HPDE6-E6E7 (cell line): ENCODE measurements around the gene SLC28A1.
A peak's percentile ranks its signal among the peaks of the same experiment; 100 is the strongest.
"Not testable (repeated sequence)": the region's sequence is repeated elsewhere in the genome, so short reads cannot be mapped to it uniquely, and the experiment has no call there.

Experiments used
- DNase-seq: peaks from one replicate; pipeline ENCODE4 v3.0.0; 2011; ENCODE audit warnings: missing footprints; ENCODE audit errors: extremely low spot score

The SLC28A1 gene

GRCh38 chr15:84883916-84884781 is at the start of gene SLC28A1:
SLC28A1 (plus strand) TSS chr15:84884662; CDS start chr15:84887761, 3,099 bp downstream.
- DNase-seq: no peak

GRCh38 chr15:84834969-84835368 is 49.5 kb upstream of the SLC28A1 start:
- DNase-seq: no peak

GRCh38 chr15:84835661-84836337 is 48.7 kb upstream of the SLC28A1 start:
- no peak for DNase-seq

- DNase-seq: no peak
Observed at GRCh38 chr15:84836844-84837243, 47.6 kb upstream of the SLC28A1 start.

- DNase-seq: no peak
Observed at GRCh38 chr15:84839714-84840113, 44.7 kb upstream of the SLC28A1 start.

GRCh38 chr15:84840255-84840654 is 44.2 kb upstream of the SLC28A1 start:
- DNase-seq: no peak

GRCh38 chr15:84840741-84841429 is 43.6 kb upstream of the SLC28A1 start:
- DNase-seq: no peak

GRCh38 chr15:84842781-84843180 is 41.7 kb upstream of the SLC28A1 start:
- no peak for DNase-seq

GRCh38 chr15:84844964-84845363 is 39.5 kb upstream of the SLC28A1 start:
- DNase-seq: no peak

GRCh38 chr15:84845631-84846030 is 38.8 kb upstream of the SLC28A1 start:
- DNase-seq: not testable (repeated sequence)

GRCh38 chr15:84846269-84846668 is 38.2 kb upstream of the SLC28A1 start:
- no peak for DNase-seq

GRCh38 chr15:84847382-84847781 is 37.1 kb upstream of the SLC28A1 start:
- DNase-seq: no peak

GRCh38 chr15:84852212-84852611 is 32.2 kb upstream of the SLC28A1 start:
- no peak for DNase-seq

GRCh38 chr15:84855136-84855535 is 29.3 kb upstream of the SLC28A1 start:
- DNase-seq: no peak

GRCh38 chr15:84855765-84856164 is 28.7 kb upstream of the SLC28A1 start:
- DNase-seq: no peak

GRCh38 chr15:84856731-84857417 is 27.6 kb upstream of the SLC28A1 start:
- no peak for DNase-seq

GRCh38 chr15:84857418-84858004 is 27.0 kb upstream of the SLC28A1 start:
- no peak for DNase-seq

- no peak for DNase-seq
Observed at GRCh38 chr15:84858231-84858630, 26.2 kb upstream of the SLC28A1 start.

- peak; percentile 92 for DNase-seq
Observed at GRCh38 chr15:84859144-84859543, 25.3 kb upstream of the SLC28A1 start.

- DNase-seq: no peak
Observed at GRCh38 chr15:84859651-84860050, 24.8 kb upstream of the SLC28A1 start.

- DNase-seq: no peak
Observed at GRCh38 chr15:84861781-84862180, 22.7 kb upstream of the SLC28A1 start.
